NCI-H2171 (cell line): ENCODE results near the gene ATP11C.
"Not testable (repeated sequence)": the region's sequence is repeated elsewhere in the genome, so short reads cannot be mapped to it uniquely, and the experiment has no call there.

Source experiments
- DNase-seq: peaks from one replicate; lab custom pipeline; 2025; lab: John Stamatoyannopoulos, UW

The ATP11C gene

DNA sequence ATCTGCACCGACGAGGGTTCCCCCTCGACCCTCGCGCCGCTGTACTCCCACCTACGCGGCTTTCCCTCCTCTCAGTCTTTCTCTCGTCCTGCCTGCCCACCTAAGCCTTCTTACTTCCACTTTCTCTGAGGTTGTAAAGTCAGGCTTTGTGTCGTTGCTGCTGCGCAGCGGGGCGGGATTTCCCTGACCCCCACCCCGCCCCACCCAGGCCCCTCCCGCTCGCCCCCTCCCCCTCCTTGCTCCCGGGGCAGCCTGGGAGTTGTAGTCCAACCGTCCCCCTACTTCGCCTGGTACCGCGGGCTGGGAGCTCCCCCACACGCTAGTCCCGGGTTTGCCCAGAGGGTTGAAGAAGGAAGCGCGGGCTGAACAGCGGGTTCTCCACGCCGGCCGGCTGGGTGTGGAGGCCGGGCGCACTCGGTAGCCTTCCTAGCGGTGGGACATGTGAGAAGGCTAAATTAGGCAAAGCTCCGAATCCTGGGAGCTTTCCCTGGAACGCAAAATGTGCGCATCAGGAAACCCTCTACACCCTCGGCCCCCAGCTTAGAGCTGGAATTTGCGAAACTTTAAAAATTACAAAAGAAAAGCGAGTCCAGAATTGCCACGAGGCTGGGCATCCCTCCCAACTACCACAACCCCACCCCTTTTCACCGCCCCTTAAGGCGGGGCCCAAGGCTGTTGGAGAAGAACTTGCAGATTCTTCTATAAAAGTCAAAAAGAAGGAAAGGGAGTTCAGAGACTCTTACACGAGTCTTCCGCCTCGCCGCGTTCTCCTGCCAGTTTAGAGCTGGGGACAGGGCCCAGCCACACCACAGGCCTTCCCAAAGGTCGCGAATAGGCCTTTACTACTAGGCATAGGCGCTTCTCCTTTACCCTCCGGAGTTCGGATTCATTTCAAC lies at the start of gene ATP11C:
ATP11C (minus strand) TSS at position 153 of the 896 bp plus-strand sequence. CDS start 1,011 bp downstream, outside the sequence.
- DNase-seq, result peak; percentile 63

DNA sequence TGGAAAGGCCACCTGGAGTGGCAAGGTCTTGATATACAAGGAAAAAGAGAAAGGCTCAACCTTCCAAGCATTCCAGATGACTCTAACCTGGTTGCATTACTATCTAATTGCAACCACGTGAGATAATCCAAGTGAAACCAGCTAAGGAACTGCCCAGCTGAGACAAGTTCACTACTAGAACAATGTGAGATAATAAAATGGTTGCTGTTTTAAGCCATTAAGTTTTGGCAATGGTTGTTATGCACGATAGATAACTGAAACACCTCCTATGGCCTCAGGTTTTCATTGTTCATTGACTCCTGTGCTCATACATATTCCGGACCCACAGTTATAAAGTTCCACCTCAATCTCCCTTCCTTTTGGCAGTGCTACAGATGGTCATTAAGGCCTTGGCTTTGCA lies 41.6 kb upstream of the ATP11C start:
- no peak for DNase-seq

DNA sequence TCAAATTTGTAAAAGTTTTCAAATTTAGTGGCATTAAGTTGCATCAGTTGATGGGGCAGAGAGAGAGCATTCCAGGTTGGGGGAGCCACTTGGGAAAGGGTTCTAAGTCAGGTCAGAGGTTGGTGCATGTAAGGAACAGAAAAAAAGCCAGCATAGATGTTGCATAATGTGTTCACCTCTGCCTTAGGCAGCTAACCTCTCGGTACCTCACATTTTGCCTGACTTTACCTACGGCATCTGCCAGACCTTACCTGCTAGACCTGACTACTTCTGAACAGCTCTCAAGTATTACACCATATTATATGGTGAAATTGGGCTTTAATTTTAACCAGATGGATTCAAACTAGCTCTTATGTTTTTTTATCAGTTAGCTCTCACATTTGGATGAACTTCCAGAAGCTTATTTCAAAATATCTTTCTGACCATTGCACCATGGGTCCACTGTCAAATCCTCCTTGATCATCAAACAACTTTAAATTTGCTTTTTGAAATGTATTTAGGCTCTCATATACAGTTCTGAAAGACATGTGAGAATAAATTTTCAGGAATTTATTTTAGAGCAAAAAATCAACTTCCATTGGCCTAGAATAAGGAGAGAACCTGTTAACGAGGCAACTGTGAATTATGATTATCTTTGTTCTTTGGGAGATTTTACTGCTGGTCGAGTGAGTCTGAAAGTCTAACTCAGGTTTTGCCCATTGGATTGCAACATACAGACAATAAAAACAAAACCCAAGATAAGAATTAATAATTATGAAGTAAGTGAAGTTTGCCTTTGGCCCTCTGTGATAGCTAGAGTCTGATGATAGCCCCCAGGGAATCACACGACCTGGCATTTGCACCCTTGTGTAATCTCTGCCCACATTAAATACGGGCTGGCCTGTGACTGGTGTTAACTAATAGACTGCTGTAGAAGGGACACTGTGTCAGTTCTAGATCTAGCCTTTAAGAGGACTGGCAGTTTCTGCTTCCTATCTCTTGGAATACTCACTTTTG lies 40.1 kb upstream of the ATP11C start:
- no peak for DNase-seq

DNA sequence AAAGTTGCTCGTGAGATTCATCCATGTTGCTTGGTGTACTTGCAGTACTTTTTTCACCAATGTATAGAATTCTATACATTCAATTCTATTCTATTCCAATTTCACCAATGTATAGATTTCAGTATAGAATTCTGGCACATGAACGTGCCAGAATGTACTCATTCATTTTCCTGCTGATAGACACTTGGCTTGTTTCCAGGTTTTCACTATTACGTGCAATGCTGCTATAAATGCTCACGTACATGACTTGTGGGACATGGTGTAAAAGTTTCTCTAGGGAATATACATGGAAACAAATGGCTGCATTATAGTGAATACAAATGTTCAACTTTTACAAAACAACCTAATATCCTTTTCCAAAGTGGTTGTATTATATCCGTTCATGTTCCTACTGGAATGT lies 39.3 kb upstream of the ATP11C start:
- DNase-seq, result no peak

DNA sequence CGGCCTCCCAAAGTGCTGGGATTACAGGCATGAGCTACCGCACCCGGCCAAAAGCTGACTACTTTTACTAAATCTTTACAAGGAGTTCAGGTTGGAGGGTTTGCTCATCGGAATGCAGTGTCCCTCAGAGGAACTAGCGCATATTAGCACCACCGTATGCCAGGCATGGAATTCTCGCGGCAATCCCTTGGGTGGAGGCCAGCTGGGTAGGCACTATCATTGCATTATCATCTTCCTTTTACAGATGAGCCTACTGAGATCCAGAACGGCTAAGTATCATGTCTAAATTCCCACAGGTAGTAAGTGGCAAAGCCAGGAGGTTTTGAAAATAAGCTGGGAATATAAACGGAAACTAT lies 38.5 kb upstream of the ATP11C start:
- DNase-seq, result no peak

DNA sequence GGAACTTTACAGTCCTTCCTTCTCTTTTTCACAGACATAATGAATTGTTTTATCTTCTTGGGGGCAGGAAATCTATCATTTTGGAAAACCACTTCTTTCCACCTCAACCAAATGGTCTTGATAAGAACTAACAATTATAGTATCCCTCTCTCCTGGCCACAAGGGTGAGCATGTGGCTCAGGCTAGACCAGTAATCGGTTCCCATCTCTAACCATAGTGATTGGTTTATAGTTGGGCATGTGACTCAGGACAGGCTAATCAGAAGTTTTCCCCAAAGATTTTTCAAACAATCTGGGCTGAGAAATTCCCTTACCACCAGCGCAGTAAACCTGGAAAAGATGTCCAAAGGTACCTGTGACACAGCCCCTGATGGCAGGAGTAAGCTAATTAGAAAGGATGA lies 36.4 kb upstream of the ATP11C start:
- no peak for DNase-seq

DNA sequence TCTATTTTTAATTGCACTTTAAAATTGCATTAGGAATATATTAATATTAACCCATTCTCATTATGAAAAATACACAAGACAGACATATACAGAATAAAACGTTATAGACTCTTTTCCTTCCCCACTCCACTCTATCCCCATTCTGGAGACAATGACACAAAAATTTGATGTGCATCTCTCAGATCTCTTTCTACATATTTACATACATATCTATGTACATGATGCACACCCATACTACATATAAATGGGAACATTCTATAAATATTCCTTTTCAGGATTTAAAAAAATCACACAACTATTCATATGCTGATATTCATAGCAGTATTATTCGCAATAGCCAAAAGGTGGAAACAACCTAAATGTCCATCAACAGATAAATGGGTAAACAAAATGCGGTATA lies 34.9 kb upstream of the ATP11C start:
- no peak for DNase-seq

DNA sequence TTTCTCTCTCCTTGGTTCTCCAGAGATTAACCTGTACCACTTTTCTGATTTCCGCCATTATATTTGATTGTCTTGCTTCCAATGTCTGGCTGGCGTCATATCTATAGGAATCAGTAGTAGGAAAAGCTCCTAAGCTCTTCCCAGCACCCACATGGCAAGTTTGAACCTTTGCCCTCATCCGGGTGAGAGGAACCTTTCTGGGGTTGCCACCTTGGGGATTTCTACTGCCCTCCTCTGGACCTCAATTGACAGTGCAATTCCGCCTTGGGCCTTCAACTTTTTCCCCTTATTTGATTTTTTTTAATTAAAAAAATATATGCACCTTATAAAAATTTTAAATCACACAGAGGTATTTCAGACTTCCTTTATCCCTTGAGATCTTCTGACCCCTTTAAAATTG lies 34.4 kb upstream of the ATP11C start:
- no peak for DNase-seq

DNA sequence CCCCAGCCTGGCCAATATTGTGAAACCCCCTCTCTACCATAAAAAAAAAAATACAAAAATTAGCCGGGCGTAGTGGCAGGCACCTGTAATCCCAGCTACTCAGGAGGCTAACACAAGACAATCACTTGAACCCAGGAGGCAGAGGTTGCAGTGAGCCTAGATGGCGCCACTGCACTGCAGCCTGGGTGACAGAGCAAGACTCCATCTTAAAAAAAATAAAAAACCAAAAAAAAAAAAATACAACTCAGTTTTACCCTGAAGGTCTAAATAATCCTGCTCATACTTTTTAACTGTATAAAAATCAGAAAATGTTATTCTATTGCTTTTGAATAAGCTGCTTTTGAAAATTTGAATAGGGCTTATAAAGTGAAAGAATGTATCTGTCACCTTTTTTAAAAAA lies 33.3 kb upstream of the ATP11C start:
- DNase-seq, result not testable (repeated sequence)

DNA sequence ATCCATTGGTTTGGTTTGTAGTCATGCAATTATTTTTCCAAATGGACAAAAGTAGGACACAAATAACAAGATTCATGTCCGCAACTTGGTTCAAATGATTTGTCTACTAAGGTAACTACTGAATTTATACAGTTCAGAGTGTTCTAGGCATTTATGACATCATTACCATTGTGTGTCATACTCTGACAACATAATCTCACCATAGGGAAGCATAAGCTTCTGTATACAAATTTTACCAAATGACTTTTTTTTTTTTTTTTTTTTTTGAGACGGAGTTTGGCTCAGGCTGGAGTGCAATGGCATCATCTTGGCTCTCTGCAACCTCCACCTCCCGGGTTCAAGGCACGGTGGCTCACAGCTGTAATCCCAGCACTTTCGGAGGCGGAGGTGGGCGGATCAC lies 32.6 kb upstream of the ATP11C start, which contains the start of gene CXorf66:
CXorf66 (minus strand) TSS at position 101 of the 400 bp plus-strand sequence; CDS start at position 76, 25 bp downstream.
- DNase-seq, result no peak

DNA sequence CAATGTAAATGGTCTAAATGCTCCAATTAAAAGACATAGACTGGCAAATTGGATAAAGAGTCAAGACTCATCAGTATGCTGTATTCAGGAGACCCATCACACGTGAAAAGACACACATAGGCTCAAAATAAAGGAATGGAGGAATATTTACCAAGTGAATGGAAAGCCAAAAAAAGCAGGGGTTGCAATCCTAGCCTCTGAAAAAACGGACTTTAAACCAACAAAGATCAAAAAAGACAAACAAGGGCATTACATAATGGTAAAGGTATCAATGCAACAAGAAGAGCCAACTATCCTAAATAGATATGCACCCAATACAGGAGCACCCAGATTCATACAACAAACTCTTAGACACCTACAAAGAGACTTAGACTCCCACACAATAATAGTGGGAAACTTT lies 28.2 kb upstream of the ATP11C start:
- DNase-seq, result not testable (repeated sequence)

DNA sequence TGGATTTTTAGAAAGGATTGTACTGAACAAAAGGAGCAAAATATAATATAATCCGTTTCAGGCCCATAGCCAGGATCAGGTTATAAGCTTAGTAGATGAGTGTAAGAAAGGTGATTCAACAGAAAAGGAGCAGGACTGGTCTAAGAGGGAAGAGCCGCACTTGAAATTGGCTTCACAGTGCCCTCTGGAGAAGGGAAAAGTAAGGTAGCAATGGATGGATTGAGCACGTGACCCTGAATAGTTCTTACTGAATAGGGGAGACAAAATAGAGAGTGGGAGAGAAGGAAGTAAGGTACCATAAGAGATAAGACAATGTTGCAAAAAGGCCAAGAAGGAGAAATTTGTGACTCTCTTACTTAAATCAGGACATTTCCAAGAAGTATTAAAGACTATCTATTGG lies 16.9 kb upstream of the ATP11C start:
- DNase-seq, result no peak

DNA sequence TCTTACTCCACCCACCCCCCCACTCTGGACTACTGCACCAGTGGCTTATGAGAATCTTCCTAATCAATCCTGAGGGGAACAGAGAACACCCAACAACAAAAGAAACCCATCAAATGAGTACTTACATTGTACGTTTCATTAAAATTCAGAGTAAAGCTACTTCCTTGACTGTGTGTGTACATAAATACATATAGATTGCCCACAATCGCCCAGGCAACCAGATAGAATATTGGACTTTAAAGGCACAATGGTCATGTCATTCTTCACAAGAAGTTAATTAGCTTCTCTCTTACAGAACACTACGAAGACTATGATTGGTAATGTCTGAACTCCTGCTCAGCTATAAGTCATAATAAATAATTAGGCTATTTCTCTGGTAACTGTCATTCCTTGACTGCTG lies 12.2 kb upstream of the ATP11C start:
- DNase-seq, result no peak

DNA sequence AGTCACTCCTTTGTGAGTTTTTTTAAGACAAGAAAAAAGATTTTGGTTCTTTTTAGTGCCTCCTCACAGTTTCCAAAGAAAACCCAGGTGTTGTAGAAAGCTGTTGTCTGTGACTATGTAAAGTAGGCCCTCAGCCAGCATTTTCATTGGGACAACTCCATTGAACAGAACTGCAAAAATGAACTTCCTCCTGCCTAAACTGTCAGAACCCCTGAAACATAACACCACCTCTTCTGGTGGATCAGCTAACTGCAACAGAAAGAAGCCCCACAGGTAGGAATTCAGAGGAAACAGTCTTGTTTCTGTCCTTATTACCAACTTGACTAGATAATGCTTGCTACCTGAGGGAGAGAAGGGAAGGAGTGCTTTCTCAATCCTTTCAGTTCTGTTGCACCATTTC lies 3.4 kb upstream of the ATP11C start:
- no peak for DNase-seq

DNA sequence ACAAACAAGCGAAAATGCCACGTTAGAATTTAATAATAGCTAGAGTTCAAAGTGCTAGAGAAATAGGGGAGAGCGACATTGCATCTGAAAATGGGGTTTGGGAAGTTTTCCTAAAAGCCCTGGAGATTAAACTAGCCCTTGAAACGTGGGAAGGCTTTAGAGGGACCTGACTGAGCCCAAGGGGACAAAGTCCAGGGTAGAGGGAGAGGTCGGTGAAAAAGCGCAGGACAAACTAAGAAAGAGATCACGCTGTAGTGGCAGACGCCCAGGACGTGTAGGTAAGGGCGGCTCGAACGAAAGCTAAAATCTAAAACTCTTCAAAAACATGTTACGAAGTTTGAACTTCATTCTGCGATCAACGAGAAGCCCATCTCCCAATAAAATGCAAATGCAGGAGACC lies 1.1 kb upstream of the ATP11C start:
- DNase-seq, result no peak

DNA sequence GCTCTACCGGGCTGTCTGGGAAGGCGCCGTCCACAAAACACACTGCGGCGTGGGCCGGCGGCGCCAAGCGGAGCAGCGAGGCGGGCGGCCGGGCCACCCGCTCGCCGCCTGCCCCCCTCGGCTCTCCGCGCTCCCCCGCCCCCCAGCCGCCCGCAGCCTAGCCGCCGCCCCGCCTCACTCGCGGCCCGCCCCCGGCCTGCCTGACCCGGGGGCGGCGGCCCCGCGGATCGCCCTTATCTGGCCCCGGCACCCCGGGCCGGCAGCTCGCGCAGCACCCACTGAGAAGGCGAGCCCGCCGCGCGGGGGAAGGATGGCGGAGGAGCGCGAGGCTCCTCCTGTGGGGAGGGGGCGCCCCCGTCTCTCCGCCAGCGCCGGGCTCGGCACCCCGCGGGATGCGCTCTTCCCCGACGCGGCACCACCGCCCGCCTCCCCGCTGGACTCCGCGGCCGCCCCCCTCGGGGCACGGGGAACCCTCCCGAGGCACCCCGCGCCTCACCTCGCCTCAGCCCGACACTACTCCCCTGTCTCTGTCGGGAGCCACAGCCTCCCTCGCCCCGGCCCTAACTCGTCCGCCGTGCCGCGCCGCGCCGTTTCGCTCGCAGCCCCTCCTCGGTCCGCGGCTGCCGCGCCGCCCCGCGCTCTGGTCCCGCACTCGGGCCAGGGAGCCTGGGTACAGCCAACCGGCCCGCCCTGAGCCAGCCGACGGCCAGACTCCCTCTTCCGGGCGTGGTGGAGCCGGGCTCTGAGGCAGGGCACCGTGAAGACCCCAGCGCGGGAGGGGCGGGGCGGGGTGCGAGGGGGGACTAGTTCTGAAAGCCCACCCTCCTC lies 566 bp downstream of the ATP11C start:
- DNase-seq, result peak; percentile 23

DNA sequence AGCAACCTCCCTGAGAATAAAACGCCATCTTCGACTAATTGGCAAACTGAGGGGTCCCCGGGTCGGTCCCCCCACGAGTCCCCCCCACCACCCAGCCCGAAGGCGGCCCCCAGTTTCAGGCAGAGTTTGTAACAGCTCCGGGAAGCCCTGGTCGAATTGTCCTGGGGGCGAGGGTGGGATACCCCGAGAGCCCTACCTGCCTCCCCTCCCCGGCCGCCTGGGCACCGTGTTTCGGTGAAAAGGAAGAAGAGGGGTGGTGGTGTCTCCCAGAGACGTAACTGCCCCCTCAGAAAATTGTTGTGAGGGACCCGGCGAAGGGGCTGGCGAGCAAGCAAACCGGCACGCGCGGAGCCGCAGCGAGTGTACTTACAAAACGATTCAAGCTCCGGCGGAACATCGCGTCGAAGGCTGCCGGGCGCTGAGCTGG lies 1.2 kb downstream of the ATP11C start:
- no peak for DNase-seq

DNA sequence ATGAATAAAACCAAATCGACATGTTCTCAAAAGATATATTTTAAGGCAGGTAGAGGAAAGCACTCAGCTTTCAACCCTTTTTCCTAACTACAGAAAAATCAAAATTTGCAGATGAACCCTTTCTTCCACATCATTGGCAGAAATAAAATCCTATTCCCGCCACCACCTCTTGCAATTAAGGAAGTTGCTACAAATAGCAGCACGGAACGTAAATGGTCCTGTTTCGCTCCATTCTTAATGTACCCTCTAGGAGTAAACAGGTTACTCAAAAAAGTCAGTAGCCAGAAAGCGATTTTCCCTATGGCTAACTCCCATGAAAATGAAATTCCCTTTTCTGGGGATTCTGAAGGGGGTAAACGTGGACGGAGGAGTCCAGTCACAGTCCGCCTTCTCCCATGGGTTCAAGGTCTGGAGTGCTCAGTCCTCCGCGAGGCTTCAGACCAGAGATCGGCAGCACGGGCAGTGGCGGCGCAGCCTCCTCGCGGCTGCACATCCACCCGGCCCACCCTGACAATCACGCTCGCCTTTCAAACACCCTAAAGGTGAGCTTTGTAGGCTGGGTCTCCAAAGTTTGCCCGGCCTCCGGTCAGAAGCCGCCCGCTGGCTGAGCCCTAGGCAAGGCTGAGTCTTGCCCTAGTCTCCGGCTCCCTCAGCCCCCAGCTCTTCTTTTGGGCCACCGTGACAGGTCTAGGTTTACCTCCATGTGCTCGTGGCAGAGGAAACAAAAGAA lies 1.8 kb downstream of the ATP11C start:
- no peak for DNase-seq

DNA sequence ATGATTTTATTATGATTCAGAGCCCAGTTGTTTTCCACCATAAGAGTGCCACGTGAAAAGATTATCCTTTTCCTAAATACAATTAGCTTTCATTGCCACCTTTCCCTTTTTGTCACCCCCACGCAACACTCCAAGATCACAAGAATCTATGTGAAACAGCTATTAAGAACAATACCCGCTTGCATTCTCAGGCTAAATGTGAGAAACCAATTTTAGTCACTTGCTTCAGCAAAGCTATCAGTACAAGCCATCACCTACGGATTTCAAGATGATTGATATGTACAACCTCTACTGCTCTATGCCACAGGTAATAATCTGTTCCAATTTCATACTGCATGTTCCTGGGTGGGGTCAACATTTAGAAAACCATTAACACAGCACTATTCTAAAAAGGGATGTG lies 2.5 kb downstream of the ATP11C start:
- no peak for DNase-seq

DNA sequence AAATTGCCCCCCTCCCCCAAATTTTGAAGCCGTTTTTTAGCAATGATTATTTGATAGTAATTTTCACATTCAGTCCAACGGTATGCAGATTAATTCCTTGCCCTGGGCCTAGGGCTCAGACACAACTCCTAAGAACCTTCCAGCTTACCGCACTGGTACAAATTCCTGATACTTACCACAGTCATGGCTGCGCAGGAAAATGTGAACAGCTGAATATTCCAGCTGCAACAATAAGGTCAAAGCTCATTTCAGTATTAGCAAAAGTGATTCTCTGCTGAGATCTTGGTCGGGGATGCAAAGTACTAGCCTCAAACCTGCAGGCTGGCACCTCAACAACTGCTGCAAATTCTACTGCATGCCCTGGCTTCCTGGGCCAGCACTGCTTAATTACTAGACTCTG lies 3.0 kb downstream of the ATP11C start:
- DNase-seq, result no peak

DNA sequence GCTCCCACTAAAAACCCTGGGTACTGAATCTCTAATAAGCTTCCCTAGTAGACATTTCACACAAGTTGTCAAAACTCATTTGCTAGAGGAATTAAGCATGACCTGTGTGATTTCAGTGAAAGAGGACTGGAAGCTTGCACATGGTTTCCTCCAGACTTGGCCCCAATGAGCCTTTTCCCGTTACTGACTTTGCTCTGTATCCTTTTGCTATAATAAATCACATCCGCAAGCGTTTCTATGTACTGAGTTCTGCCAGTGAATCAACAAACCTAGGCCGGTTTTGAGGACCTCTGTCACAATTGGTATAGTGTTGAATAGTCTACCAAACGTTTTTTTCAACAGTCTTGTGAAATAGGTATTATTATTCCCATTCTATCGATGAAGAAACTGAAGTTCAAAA lies 8.2 kb downstream of the ATP11C start:
- DNase-seq, result no peak
